GM12878 (cell line): ENCODE data around the gene BMP2. TPM values are rescaled to one million over a fixed set of nuclear protein-coding genes. Genes with fewer than 3 reads are reported as not detected.
A peak's percentile ranks its signal among the peaks of the same experiment; 100 is the strongest.

Experiments
- ATAC-seq: fragments of 200-7000 bp; cut with Tn5 transposase; 3 replicates; pipeline ENCODE4 v1.9.1; 2020; ENCODE audit warnings: mild to moderate bottlenecking, moderate library complexity
- BruUV-seq: library from RNA; stranded (reverse); fragments of 400-500 nt; replicated peaks from 2 replicates; lab custom pipeline; 2021; lab: Mats Ljungman, UMichigan
- CTCF ChIA-PET: fragments of 300-600 bp; sonication (Branson Sonifier 250); formaldehyde crosslinking; extraction: SDS; loops from one replicate; lab custom pipeline; 2021; ENCODE audit warnings: inconsistent platforms; lab: Yijun Ruan, JAX
- POLR2A ChIA-PET: fragments of 350-600 bp; formaldehyde crosslinking; extraction: SDS; loops from one replicate; lab custom pipeline; 2021; ENCODE audit warnings: inconsistent platforms; lab: Charles Lee
- RAD21 ChIA-PET: fragments of 300-600 bp; sonication (Branson Sonifier 250); formaldehyde crosslinking; loops from one replicate; lab custom pipeline; 2023; ENCODE audit warnings: antibody characterized with exemption; ENCODE audit not compliant: unreplicated experiment; lab: Charles Lee
- SMC1A ChIA-PET: fragments of 300-600 bp; sonication (Branson Sonifier 250); formaldehyde crosslinking; loops from one replicate; lab custom pipeline; 2023; ENCODE audit not compliant: unreplicated experiment, uncharacterized antibody; lab: Charles Lee
- DNase-seq: peaks from one replicate; pipeline ENCODE4 v3.0.0-alpha.2; 2011; ENCODE audit warnings: low read depth, low spot score
- FAIRE-seq: peaks from 3 replicates; lab custom pipeline; 2011; peaks lifted over from hg19 to GRCh38; lab: Jason Lieb, UNC
- H2AFZ ChIP-seq: 2 replicates; pipeline ENCODE4 v1.6.0; 2011; ENCODE audit warnings: low read depth, low read length, control low read depth; ENCODE audit not compliant: control insufficient read depth
- H3K27ac ChIP-seq: 2 replicates; pipeline ENCODE4 v1.5.1; 2011; ENCODE audit warnings: control low read depth; ENCODE audit not compliant: control insufficient read depth, insufficient read depth
- H3K27me3 ChIP-seq, 2 experiments: replicated peaks in 1 of 2; 2 replicates each; pipeline versions ENCODE4 v1.6.0 to v1.6.1; 2011; ENCODE audit warnings: low read length in 1 of 2; ENCODE audit not compliant: control insufficient read depth in 2 of 2, insufficient read depth in 2 of 2
- H3K36me3 ChIP-seq, 2 experiments: 2 replicates each; pipeline ENCODE4 v1.5.1; 2011; ENCODE audit warnings: low read length in 1 of 2; ENCODE audit not compliant: control insufficient read depth in 2 of 2, insufficient read depth in 2 of 2
- H3K4me1 ChIP-seq: 2 replicates; pipeline ENCODE4 v1.6.1; 2011; ENCODE audit warnings: mild to moderate bottlenecking, low read length, moderate library complexity, mixed read lengths; ENCODE audit not compliant: control insufficient read depth, insufficient read depth
- H3K4me2 ChIP-seq: 2 replicates; pipeline ENCODE4 v1.6.0; 2011; ENCODE audit warnings: control low read depth; ENCODE audit not compliant: control insufficient read depth, insufficient read depth
- H3K4me3 ChIP-seq: fragments of 200-600 bp; sonication (generic); 2 replicates; pipeline ENCODE4 v1.5.1; 2016
- H3K79me2 ChIP-seq: 2 replicates; pipeline ENCODE4 v1.6.0; 2011; ENCODE audit warnings: low read length; ENCODE audit not compliant: control insufficient read depth, insufficient read depth
- H3K9ac ChIP-seq: 2 replicates; pipeline ENCODE4 v1.8.0; 2011; ENCODE audit warnings: low read length, control low read depth, mixed read lengths; ENCODE audit not compliant: control insufficient read depth, insufficient read depth
- H3K9me3 ChIP-seq: replicated peaks from 3 replicates; pipeline ENCODE4 v1.5.1; 2011; ENCODE audit warnings: mild to moderate bottlenecking, low read length; ENCODE audit not compliant: control insufficient read depth, insufficient read depth
- H4K20me1 ChIP-seq: 2 replicates; pipeline ENCODE4 v1.6.0; 2011; ENCODE audit not compliant: control insufficient read depth, insufficient read depth
- ATF3 ChIP-seq: IDR thresholded peaks from 2 replicates; pipeline ENCODE4 v1.6.1; 2011; ENCODE audit warnings: low read depth, mild to moderate bottlenecking, low read length, moderate library complexity, borderline replicate concordance; ENCODE audit errors: extremely low read depth
- CBFB ChIP-seq: IDR thresholded peaks from 2 replicates; pipeline ENCODE4 v1.6.1; 2016; ENCODE audit warnings: antibody characterized with exemption, low read depth
- CTCF ChIP-seq, 3 experiments: IDR thresholded peaks in 2 of 3; conservative IDR thresholded peaks in 1 of 3; 2 replicates each; pipeline ENCODE4 v1.5.1; 2011; ENCODE audit warnings: low read depth in 3 of 3, low read length in 3 of 3, mild to moderate bottlenecking in 3 of 3, control low read depth in 2 of 3, moderate library complexity in 2 of 3, inconsistent platforms in 1 of 3, mixed read lengths in 1 of 3; ENCODE audit not compliant: control insufficient read depth in 2 of 3, insufficient read depth in 1 of 3; ENCODE audit errors: extremely low read depth in 1 of 3
- ELK1 ChIP-seq: IDR thresholded peaks from 2 replicates; pipeline ENCODE4 v1.6.1; 2012; ENCODE audit warnings: low read depth, low read length, improper control_type of control experiment
- HCFC1 ChIP-seq: fragments of 150-350 bp; IDR thresholded peaks from 2 replicates; pipeline ENCODE4 v1.6.1; 2014; ENCODE audit warnings: low read length
- IKZF1 ChIP-seq: fragments of 450-650 bp; conservative IDR thresholded peaks from 2 replicates; pipeline ENCODE4 v1.6.1; 2017; ENCODE audit warnings: antibody characterized with exemption, mild to moderate bottlenecking
- KAT2A ChIP-seq: conservative IDR thresholded peaks from 2 replicates; pipeline ENCODE4 v1.6.1; 2011; ENCODE audit warnings: low read depth, low read length; ENCODE audit not compliant: control insufficient read depth
- MXI1 ChIP-seq: fragments of 150-350 bp; IDR thresholded peaks from 2 replicates; pipeline ENCODE4 v1.6.1; 2011; ENCODE audit warnings: low read depth, mild to moderate bottlenecking, inconsistent platforms, low read length, improper control_type of control experiment
- NBN ChIP-seq: fragments of 450-650 bp; IDR thresholded peaks from 2 replicates; pipeline ENCODE4 v1.6.1; 2016
- NFXL1 ChIP-seq: fragments of 450-650 bp; IDR thresholded peaks from 2 replicates; pipeline ENCODE4 v1.6.1; 2017; ENCODE audit warnings: antibody characterized with exemption, mild to moderate bottlenecking, borderline replicate concordance
- PAX5 ChIP-seq: IDR thresholded peaks from 2 replicates; pipeline ENCODE4 v1.6.1; 2011; ENCODE audit warnings: low read depth, low read length, borderline replicate concordance
- SREBF2 ChIP-seq: IDR thresholded peaks from 2 replicates; pipeline ENCODE4 v1.6.1; 2012; ENCODE audit warnings: mild to moderate bottlenecking, low read length
- ZNF24 ChIP-seq: fragments of 450-650 bp; IDR thresholded peaks from 2 replicates; pipeline ENCODE4 v1.6.1; 2017; ENCODE audit warnings: antibody characterized with exemption, mild to moderate bottlenecking
- WGBS: methylation state at CpG from one replicate; pipeline ENCODE4 v1.1.6; 2016; ENCODE audit warnings: low lambda C conversion rate; ENCODE audit not compliant: insufficient replicate concordance, insufficient coverage; ENCODE audit errors: missing lambda C conversion rate; 5-methylcytosine and 5-hydroxymethylcytosine counted together
- in situ Hi-C: fragments of 300-500 bp; cut with MboI; formaldehyde crosslinking; loops from 9 replicates; pipeline ENCODE4 v1.14.3; 2018; ENCODE audit warnings: mixed read lengths
- intact Hi-C: fragments of 100-400 bp; cut with micrococcal nuclease; formaldehyde crosslinking; loops from one replicate; pipeline ENCODE4 v1.14.2; 2022; ENCODE audit not compliant: unreplicated experiment
- polyA plus RNA-seq, 11 experiments: library from polyadenylated mRNA; depleted of rRNA in 4 of 11; unstranded in 6 of 11; stranded (reverse) in 5 of 11; fragments of >200 nt; fragmentation: Nextera tagmentation in 4 of 11; fragmentation: Illumina TruSeq in 1 of 11; extraction: Ambion mirVana in 4 of 11; extraction: Trizol in 1 of 11; gene quantifications; 1 replicate in 1 of 11; 2 replicates in 10 of 11; pipeline versions ENCODE4 v1.2.1 to v1.2.3, GENCODE V29; 2011 to 2016; ENCODE audit warnings: inconsistent platforms in 2 of 11, missing spikeins in 2 of 11, low read depth in 1 of 11
- total RNA-seq, 4 experiments: library from RNA; depleted of rRNA in 3 of 4; stranded (reverse); fragments of >200 nt in 3 of 4; fragmentation: Illumina TruSeq in 1 of 4; extraction: Trizol in 1 of 4; gene quantifications; 2 replicates each; pipeline versions ENCODE4 v1.2.1 to v1.2.3, GENCODE V29; 2013 to 2021

Gene BMP2
- total and polyA plus RNA-seq, 10 of the 15 experiments (the other 5 are each of a cell fraction or from before 2014, with no cell fraction given): 0.35 to 3.2 (median 0.71) TPM

GRCh38 chr20:6744805-6745204 lies 22.7 kb upstream of the BMP2 start:
- ChIA-PET POLR2A (no interaction called here), SMC1A (interaction anchor here (1.1 to 2.3 kb wide), 10 partner anchors 9 to 546 kb away, joined by 3 to 11 read pairs (median 4); no protein-coding TSS in a partner anchor), RAD21 (interaction anchor here (1.0 to 1.4 kb wide), 2 partner anchors 44 to 162 kb away, joined by 3 to 6 read pairs; no protein-coding TSS in a partner anchor), CTCF (interaction anchor here (0.6 to 1.8 kb wide), 8 partner anchors 9 to 631 kb away, joined by 3 to 7 read pairs (median 4); no protein-coding TSS in a partner anchor)
- H2AFZ ChIP-seq: no peak overlapping the region
- BruUV-seq: no TSS peak
- no peaks in the 10 kb centered on the region for H3K4me1 ChIP-seq
- no peak overlapping the region for H3K4me3 ChIP-seq
- 43% methylated on average over 4 of the region's 4 CpGs for WGBS
- no peak for ATAC-seq
- H3K9ac ChIP-seq: no peak overlapping the region
- TF ChIP-seq KAT2A (no peak), CBFB (no peak), NBN (no peak)
- intact Hi-C loops: no loop called here
- no peaks in the 10 kb centered on the region for H4K20me1 ChIP-seq
- H3K79me2 ChIP-seq: no peaks in the 10 kb centered on the region
- no peak for DNase-seq
- in situ Hi-C loops: no loop called here
- H3K27ac ChIP-seq: no peak overlapping the region
- no peaks in the 10 kb centered on the region for H3K9me3 ChIP-seq
- no peak for FAIRE-seq
- no peaks in the 10 kb centered on the region for H3K36me3 ChIP-seq
- H3K4me2 ChIP-seq: no peak overlapping the region
- no peaks in the 10 kb centered on the region for H3K27me3 ChIP-seq

- Histone ChIP-seq H3K4me3 (no peak overlapping the region), H3K79me2 (no peaks in the 10 kb centered on the region), H3K4me1 (no peaks in the 10 kb centered on the region), H3K27me3 (no peaks in the 10 kb centered on the region), H3K9me3 (no peaks in the 10 kb centered on the region), H3K27ac (no peak overlapping the region), H3K9ac (no peak overlapping the region), H3K36me3 (no peaks in the 10 kb centered on the region), H4K20me1 (no peaks in the 10 kb centered on the region), H3K4me2 (no peak overlapping the region), H2AFZ (no peak overlapping the region)
- FAIRE-seq (no peak), ATAC-seq (peak; percentile 86), DNase-seq (peak; percentile 45)
- in situ Hi-C loops (no loop called here), intact Hi-C loops (no loop called here)
- ChIA-PET RAD21 (interaction anchor here (0.6 to 0.9 kb wide), 2 partner anchors 12 to 164 kb away, joined by 3 read pairs; no protein-coding TSS in a partner anchor), CTCF (interaction anchor here (1.3 kb wide), 1 partner anchor 18 kb away, joined by 4 read pairs; no protein-coding TSS in a partner anchor), SMC1A (interaction anchor here (1.0 to 4.1 kb wide), 3 partner anchors 11 to 118 kb away, joined by 3 to 18 read pairs (median 3); no protein-coding TSS in a partner anchor), POLR2A (no interaction called here)
- no TSS peak for BruUV-seq
- WGBS: 7% methylated on average over 6 of the region's 6 CpGs
- TF ChIP-seq IKZF1 (0 out of 2 replicates have a peak, but pooled peaks have one; percentile 11), ELK1 (no peak), CTCF (IDR thresholded peaks at IDR 0.05 in 2 of 3, conservative IDR thresholded peaks at IDR 0.05 in 1 of 3; ENCODE audit: control insufficient read depth in 2 of 3, extremely low read depth in 1 of 3, insufficient read depth in 1 of 3, low read depth in 3 of 3, low read length in 3 of 3) (no peak), ZNF24 (peak; percentile 97), ATF3 (no peak), MXI1 (no peak), HCFC1 (no peak), NFXL1 (no peak), SREBF2 (peak; percentile 80), PAX5 (no peak; the same call in 1 of the 2 replicates)
These were observed 20.4 kb upstream of the BMP2 start for GRCh38 chr20:6746901-6747609.
